HepG2 (cell line): ENCODE data around the gene TOMM40L. TPM values are rescaled to one million over a fixed set of nuclear protein-coding genes. Genes with fewer than 3 reads are reported as not detected.

ENCODE experiments used
- AKAP8 ChIP-seq: sonication (generic); formaldehyde crosslinking; IDR thresholded peaks from 2 replicates; pipeline ENCODE4 v1.5.1; 2020; ENCODE audit warnings: mild to moderate bottlenecking, missing genetic modification reagents
- ARNT2 ChIP-seq: sonication (generic); formaldehyde crosslinking; IDR thresholded peaks from 2 replicates; pipeline ENCODE4 v1.8.0; 2022; ENCODE audit warnings: mild to moderate bottlenecking, low read depth, missing genetic modification reagents, moderate library complexity
- ARNTL ChIP-seq: sonication (generic); formaldehyde crosslinking; IDR thresholded peaks from 2 replicates; pipeline ENCODE4 v1.4.0; 2020; ENCODE audit warnings: mild to moderate bottlenecking, missing genetic modification reagents
- FOXA1 ChIP-seq, 2 experiments: fragments of 450-650 bp in 1 of 2; sonication (generic) in 1 of 2; formaldehyde crosslinking in 1 of 2; IDR thresholded peaks; 2 replicates each; pipeline versions ENCODE4 v1.4.0 to v1.6.1; 2016 to 2020; ENCODE audit warnings: missing genetic modification reagents in 1 of 2
- GATA4 ChIP-seq: sonication (generic); IDR thresholded peaks from 2 replicates; pipeline ENCODE4 v1.6.1; 2016; ENCODE audit warnings: antibody characterized with exemption, low read depth, borderline replicate concordance
- HIC2 ChIP-seq: sonication (generic); formaldehyde crosslinking; IDR thresholded peaks from 2 replicates; pipeline ENCODE4 v1.9.0; 2022; ENCODE audit warnings: low read depth, missing genetic modification reagents
- HMG20B ChIP-seq: conservative IDR thresholded peaks from 2 replicates; pipeline ENCODE4 v1.6.1; 2016; ENCODE audit warnings: missing genetic modification reagents, missing compliant biosample characterization
- HNF1B ChIP-seq: sonication (generic); formaldehyde crosslinking; IDR thresholded peaks from 2 replicates; pipeline ENCODE4 v1.5.1; 2020; ENCODE audit warnings: mild to moderate bottlenecking, moderate library complexity, missing genetic modification reagents
- HNRNPH1 ChIP-seq: fragments of 200-400 bp; formaldehyde crosslinking; optimal IDR thresholded peaks from 2 replicates; pipeline ENCODE3; 2017; ENCODE audit warnings: mild to moderate bottlenecking, low read depth, low read length
- KAT2B ChIP-seq: fragments of 150-350 bp; IDR thresholded peaks from 2 replicates; pipeline ENCODE4 v1.6.1; 2014; ENCODE audit warnings: low read depth, low read length, borderline replicate concordance
- PAX8 ChIP-seq: sonication (generic); formaldehyde crosslinking; IDR thresholded peaks from 2 replicates; pipeline ENCODE4 v1.8.0; 2022; ENCODE audit warnings: mild to moderate bottlenecking, missing genetic modification reagents, borderline replicate concordance
- PHF21A ChIP-seq: sonication (generic); formaldehyde crosslinking; IDR thresholded peaks from 2 replicates; pipeline ENCODE4 v1.5.0; 2020; ENCODE audit warnings: mild to moderate bottlenecking, missing genetic modification reagents
- SP5 ChIP-seq: IDR thresholded peaks from 2 replicates; pipeline ENCODE4 v1.6.1; 2016; ENCODE audit warnings: low read depth, borderline replicate concordance
- UBTF ChIP-seq: sonication (generic); formaldehyde crosslinking; IDR thresholded peaks from 2 replicates; pipeline ENCODE4 v1.4.0; 2020; ENCODE audit warnings: mild to moderate bottlenecking, missing genetic modification reagents
- ZNF292 ChIP-seq: sonication (generic); formaldehyde crosslinking; IDR thresholded peaks from 2 replicates; pipeline ENCODE4 v1.8.1; 2022; ENCODE audit warnings: mild to moderate bottlenecking, low read depth, missing genetic modification reagents, borderline replicate concordance
- ZNF589 ChIP-seq: sonication (generic); formaldehyde crosslinking; conservative IDR thresholded peaks from 2 replicates; pipeline ENCODE4 v1.8.0; 2022; ENCODE audit warnings: mild to moderate bottlenecking, moderate library complexity, missing genetic modification reagents
- ZSCAN9 ChIP-seq: IDR thresholded peaks from 2 replicates; pipeline ENCODE4 v1.6.1; 2016; ENCODE audit warnings: borderline replicate concordance
- polyA plus RNA-seq, 8 experiments: library from polyadenylated mRNA; depleted of rRNA in 3 of 8; stranded (reverse) in 7 of 8; unstranded in 1 of 8; fragments of >200 nt; fragmentation: Illumina TruSeq in 4 of 8; extraction: Trizol in 4 of 8; gene quantifications; 2 replicates each; pipeline versions ENCODE4 v1.2.1 to v1.2.3, GENCODE V29; 2011 to 2016; ENCODE audit warnings: low read depth in 4 of 8, missing spikeins in 1 of 8, mixed read lengths in 1 of 8; ENCODE audit not compliant: insufficient read depth in 1 of 8
- total RNA-seq, 5 experiments: library from RNA; depleted of rRNA; stranded (reverse); fragments of >200 nt; fragmentation: Illumina TruSeq; extraction: Trizol; gene quantifications; 2 replicates each; pipeline ENCODE4 v1.2.3, GENCODE V29; 2016; ENCODE audit warnings: low read depth in 1 of 5
- TF ChIP-seq, protein P1 (sequence below): IDR thresholded peaks from 2 replicates; pipeline ENCODE4 v1.6.1; 2016
- TF ChIP-seq, protein P2 (sequence below): sonication (generic); formaldehyde crosslinking; IDR thresholded peaks from 2 replicates; pipeline ENCODE4 v1.4.0; 2020; ENCODE audit warnings: mild to moderate bottlenecking, low read depth, missing genetic modification reagents

TOMM40L gene
- total and polyA plus RNA-seq, 2 of the 13 experiments (the other 11 are each of a cell fraction or from before 2014, with no cell fraction given): 14.1 to 26.2 TPM

DNA sequence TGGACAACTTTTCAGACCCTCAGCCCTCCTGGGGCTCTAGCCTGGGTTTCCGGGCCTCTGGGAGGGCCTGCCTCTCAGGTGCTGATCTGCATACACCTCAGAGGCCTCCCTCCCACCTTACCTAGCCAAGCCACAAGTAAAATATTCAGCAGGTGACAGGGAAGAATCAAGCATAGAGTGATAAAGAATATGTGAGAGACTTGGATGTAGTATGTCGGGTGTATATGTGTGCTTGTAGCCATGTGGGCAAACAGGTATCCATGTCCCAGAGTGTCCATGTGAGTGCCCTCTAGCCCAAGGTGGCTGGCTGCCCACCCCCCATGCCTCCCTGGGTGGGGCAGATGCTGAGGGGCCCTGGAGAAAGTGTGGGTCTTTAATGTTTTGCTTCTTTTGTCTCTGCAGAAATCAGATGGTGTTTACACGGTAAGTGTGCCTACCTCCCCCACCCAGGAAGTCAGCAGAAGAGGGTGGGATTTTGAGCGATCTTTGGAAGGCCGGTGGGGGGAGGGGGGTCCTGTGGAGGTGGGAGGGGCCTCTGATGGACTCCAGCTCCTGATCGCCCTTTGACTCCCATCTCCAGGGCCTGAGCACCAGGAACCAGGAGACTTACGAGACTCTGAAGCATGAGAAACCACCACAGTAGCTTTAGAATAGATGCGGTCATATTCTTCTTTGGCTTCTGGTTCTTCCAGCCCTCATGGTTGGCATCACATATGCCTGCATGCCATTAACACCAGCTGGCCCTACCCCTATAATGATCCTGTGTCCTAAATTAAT is 7.4 kb upstream of the TOMM40L start (continued):
- TF ChIP-seq SP5 (CRISPR knock-in tag) (peak; percentile 99), FOXA1 (IDR thresholded peaks at IDR 0.05) (no peak), FOXA1 (CRISPR knock-in tag; IDR thresholded peaks at IDR 0.05) (peak; percentile 88), AKAP8 (CRISPR knock-in tag) (peak; percentile 43; the same call in 1 of the 2 replicates), ARNT2 (CRISPR knock-in tag) (peak; percentile 67; the same call in 1 of the 2 replicates), GATA4 (peak; percentile 88; the same call in 1 of the 2 replicates), KAT2B (no peak), ZNF292 (CRISPR knock-in tag) (peak; percentile 18; the same call in 1 of the 2 replicates), UBTF (peak; percentile 36; the same call in 1 of the 2 replicates), PHF21A (peak; percentile 63; the same call in 1 of the 2 replicates), ARNTL (CRISPR knock-in tag) (peak; percentile 75), HNRNPH1 (peak; percentile 88), HMG20B (peak; percentile 81), ZNF589 (peak; percentile 12; the same call in 1 of the 2 replicates), HNF1B (CRISPR knock-in tag) (peak; percentile 88), ZSCAN9 (CRISPR knock-in tag) (0 out of 2 replicates have a peak, but pooled peaks have one; percentile 22), HIC2 (CRISPR knock-in tag) (0 out of 2 replicates have a peak, but pooled peaks have one; percentile 20), PAX8 (CRISPR knock-in tag) (no peak)
- TF ChIP-seq, protein P1, sequence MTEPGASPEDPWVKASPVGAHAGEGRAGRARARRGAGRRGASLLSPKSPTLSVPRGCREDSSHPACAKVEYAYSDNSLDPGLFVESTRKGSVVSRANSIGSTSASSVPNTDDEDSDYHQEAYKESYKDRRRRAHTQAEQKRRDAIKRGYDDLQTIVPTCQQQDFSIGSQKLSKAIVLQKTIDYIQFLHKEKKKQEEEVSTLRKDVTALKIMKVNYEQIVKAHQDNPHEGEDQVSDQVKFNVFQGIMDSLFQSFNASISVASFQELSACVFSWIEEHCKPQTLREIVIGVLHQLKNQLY: peak; percentile 69; the same call in 1 of the 2 replicates
- TF ChIP-seq, protein P2, sequence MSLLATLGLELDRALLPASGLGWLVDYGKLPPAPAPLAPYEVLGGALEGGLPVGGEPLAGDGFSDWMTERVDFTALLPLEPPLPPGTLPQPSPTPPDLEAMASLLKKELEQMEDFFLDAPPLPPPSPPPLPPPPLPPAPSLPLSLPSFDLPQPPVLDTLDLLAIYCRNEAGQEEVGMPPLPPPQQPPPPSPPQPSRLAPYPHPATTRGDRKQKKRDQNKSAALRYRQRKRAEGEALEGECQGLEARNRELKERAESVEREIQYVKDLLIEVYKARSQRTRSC (CRISPR knock-in tag): 0 out of 2 replicates have a peak, but pooled peaks have one; percentile 64
